Central memory CD4-positive, alpha-beta T cell (primary cell): ENCODE data around the gene TASOR2.

Source experiments
- DNase-seq: peaks from one replicate; pipeline ENCODE4 v3.0.0; 2022

Gene TASOR2

DNA sequence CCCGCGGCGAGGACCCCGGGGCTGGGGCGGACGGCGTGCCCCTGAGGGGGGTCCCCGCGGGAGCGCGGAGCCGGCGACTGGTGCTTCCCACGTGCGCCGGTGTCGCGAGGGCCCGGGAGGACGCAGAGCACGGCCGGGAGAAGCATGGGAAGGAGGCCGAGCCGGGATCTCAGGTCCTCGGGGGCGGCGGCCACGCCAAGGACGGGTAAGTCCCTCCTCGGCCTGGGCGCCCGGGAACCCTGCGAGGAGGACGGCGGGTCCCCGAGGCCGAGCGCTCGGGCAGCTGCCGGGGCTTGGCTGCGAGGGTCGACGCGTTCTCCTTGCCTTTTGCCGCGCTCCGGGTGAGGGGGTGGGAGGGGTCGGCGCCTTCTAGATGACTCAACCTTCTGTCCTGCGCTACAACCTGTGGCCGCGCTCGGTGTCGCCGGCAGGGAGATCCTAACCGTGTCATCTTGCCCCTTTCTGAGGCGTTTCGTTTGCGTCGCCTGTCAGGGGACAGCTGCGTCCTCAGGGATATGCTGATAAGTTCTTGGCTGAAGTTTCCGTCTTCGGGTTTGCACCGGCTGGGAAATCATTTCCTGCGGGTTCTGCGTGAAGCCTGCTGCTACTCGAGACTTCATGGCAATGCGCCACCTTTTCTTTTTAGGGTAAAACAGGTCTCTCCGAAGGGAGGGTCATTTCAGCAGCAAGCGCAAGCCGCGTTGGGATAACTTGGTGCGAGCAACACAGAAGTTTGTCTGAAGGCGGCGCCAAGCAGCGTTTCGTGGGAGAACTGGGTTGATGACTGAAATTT is 529 bp downstream of the TASOR2 start:
- peak; percentile 70 for DNase-seq

DNA sequence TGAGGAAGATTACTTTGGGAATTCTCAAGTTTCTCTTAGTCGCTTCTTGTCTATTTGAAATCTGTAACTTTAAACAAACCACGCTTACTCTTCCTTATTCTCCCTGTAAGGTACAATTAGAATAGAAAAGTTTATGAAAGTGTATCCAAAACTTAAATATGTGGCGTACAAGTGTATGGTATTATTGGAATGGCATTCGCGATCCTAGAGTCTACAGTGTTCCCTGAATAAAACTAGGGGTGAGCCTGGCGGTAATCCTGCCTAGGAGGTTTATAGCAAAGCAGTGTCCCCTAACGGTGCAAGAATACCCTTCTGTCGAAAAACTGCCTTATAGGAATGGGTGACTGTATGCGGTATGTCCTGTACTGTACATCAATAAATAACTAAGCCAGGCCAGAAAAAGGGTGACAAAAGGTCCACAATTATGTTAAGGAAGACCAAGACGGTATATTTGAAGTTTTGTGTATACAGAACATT is 1.2 kb downstream of the TASOR2 start:
- no peak for DNase-seq

DNA sequence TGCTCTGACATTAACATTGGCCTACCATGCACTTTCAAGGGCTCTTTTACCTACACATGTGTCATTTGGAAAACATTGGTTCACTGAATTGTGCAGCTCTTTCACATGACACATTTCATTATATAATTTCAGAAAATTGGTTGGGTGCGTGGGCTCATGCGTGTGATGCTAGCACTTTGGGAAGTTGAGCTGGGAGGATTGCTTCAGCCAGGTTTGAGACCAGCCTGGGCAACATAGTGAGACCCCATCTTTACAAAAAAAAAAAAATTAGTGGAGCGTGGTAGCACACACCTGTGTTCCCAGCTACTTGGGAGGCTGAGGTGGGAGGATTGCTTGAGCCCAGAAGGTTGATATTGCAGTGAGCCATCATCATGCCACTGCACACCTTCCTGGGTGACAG is 3.9 kb downstream of the TASOR2 start:
- no peak for DNase-seq

DNA sequence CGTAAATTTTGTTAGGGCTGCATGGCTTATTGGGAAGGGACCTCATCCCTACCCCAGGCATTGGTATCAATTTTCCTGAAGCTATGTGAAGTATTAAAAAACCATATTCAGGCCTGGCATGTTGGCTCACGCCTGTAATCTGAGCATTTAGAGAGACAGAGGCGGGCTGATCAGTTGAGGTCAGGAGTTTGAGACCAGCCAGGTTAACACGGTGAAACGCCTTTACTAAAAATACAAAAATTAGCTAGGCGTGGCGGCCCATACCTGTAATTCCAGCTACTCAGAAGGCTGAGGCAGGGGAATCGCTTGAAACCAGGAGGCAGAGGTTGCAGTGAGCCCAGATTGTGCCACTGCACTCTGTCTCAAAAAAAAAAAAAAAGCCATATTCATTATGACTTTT is 7.1 kb downstream of the TASOR2 start:
- DNase-seq, result no peak

DNA sequence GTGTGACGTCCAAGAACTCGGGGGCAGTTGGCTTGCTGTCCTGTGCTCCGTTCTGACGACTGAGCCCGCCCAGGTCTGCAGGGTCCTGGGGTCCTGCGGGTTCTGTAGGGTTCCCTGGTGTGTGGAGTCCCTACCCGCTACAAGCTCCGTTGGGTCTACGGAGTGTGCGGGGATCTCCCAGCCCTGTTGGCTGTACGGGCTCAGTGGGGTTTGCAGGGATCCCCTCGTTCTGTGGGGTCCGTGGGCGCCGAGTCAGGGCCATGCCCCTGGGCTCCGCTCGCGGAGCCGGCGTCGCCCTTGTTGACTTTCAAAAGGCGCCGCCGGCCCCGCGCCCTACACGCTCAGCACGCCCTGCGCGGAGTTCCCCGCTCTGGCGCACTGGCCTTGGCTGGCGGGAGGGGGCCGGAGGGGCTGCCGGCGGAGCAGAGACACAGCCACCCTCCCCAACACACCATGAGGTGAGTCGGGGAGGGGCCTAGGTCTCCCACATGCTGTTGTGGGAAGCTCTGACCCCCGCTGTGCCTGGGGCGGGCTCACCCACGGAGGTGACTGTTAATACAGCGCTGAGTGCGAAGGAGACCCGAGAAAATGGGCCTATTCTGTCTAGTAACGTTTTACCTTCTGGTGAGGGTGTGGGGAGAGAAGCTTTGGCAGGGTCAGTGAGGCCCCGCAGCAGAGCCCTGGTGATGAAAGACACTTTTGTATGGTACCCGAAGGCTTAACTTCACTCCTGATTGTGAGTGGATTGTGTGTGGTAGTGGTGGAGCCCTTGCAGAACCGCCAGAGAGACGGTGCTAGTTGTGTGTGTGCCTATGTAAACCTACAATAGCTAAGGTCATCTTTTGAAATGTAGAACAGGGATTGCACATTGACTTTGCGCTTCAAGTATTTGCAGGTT is 8.1 kb downstream of the TASOR2 start:
- DNase-seq, result peak; percentile 53

DNA sequence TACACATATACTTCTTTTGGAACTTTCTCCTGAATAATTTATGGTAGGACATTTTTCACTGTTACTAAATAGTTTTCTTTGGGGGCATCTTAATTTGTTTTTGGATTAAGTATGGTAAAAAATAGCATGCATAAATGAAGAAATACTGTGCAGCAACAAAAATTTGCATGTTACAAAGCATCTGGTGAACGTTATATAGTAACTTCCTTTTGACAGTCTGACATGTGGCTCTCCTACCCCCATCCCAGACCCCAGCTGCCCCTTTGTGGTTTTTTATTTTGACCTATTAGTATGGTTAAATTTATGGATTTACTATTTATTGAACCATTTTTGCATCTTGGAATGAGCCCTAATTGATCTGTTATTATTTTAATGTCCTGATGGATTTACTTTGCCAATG is 9.9 kb downstream of the TASOR2 start:
- DNase-seq, result no peak

DNA sequence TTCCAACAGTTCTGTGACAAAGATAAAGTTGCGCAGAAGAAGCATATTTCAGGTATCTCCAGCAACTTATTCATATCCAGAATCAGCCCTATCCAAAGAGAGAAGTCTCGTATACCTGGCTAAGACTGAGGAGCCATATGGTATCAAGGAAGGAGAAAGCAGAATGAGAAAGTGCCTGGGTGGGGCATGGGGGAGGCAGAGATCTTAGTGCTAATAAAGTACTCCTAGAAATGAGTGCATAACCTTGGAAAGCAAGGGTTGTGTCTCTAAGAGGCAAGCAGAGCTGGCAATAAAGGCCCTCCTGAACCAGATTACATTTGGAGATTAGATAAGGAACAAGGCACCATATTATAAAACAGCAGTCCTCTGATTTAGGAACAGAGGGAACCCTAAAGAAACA is 12.7 kb downstream of the TASOR2 start:
- DNase-seq, result no peak

DNA sequence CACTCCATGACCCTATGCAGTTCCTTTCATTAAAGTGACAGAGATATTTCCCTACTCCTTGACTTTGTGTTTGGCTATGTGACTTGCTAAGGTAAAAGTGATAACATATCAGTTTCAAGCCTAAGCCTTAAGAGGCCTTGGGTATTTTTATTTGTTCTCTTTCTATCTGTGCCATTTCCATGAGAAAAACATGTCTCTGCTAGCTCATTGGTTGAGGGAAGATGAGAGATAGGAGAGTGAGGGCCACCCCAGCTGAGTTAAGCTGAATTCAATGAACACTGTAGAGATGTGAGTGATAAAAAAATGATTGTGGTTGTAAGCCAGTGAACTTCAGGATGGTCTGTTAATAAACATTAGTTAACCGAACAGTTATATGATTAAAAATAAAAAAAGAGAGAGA is 13.4 kb downstream of the TASOR2 start:
- no peak for DNase-seq

DNA sequence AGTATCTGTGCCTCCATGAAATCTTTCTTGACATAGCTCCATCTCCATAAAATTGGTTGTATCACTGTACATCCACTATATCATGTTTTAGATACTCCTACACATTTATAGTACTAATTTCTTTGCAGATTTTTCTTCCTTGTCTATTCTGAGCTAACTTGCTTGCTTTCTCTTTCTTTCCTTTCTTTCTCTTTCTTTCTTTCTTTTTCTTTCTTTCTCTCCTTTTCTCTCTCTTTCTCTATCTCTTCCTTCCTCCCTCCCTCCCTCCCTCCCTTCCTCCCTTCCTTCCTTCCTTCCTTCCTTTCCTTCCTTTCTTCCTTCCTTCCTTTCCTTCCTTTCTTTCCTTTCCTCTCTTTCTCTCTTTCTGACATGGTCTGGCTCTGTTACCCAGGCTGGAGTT is 23.7 kb downstream of the TASOR2 start:
- DNase-seq, result no peak

DNA sequence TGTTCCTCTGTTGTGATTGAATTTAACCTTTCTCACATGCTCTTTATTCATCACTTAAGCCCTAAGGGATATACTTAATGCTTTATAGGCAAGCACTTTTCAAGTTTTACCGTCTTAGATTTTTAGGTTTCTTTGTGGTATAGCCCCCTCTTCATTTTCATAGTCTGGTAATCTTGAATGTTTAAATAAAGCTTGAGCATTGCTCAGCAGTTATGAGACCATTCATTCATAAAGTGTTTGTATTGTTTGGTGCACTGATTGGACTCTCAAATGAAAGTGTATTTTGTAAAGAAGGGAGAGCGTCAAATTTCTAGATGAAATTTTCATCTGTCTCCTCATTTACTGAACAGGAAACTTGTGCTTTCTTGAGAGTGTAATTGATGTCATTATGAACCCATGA is 25.2 kb downstream of the TASOR2 start:
- no peak for DNase-seq

DNA sequence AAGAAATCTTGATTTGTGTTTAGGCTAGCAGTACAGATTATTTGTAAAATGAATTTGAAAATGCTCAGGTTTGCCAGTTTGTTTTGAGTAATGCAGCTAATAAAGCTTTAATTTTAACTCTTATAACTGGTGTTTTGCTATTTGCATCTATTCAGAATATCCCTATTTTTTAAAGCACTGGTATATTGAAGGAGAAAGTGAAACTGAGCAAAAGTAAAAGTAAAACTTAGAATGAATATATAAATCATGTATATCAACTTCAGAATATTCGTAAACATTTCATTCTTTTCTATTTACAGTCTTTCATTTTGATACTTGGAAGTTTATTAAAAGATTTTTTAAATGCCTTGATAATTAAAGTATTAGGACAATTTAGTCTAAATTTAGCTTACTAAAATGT is 26.2 kb downstream of the TASOR2 start:
- no peak for DNase-seq

DNA sequence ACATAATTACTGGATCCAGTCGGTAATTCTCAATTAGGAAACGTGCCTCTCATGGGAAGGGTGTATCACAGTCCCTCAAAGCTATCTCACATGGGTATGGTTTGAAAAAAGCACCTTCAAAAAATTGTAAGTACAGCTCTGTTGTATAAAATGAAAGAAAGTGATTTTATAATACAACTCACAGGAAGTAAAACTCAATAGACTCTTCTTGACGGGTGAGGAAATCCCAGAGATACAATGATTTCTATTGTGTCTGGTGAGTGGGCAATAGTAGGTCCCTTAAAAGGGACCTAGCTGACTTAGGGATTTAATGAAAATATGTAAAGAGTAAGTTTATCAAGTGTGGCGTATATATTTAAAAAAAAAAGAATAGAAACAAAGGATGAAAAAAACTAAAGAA is 27.0 kb downstream of the TASOR2 start:
- DNase-seq, result no peak

DNA sequence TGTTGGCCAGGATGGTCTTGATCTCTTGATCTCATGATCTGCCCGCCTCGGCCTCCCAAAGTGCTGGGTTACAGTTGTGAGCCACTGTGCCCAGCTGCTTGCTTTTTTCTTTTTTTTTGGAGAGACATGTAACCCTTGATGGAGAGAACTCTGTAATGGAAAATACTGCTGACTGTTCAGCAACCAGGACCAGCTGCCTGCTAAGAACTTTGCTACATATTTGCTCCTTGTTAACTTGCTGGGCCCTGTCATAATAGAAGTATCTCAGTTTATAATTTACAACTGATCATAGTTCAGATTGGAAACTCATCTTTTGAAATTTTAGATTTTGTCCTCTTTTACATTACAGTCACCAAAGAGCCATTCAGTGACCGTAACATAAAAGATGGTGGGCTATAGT is 34.9 kb downstream of the TASOR2 start:
- DNase-seq, result no peak

DNA sequence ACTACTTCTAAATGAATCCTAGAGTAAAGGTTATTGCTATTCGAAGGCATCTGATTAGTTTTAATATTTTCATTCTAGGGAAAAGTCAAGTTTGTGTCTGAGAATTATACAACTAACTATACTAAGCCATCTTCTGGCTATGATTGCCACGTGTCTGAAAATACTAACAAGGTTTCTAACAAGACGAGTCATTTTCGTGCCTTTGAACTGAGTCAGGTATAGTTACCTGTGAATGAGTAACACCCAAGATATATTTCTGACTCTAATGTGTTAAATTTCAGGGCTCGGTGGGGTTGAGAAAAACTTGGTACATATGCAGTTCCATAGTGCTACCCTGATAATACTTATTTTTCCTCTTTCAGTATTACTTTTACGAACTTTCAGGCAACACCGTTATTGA is 35.5 kb downstream of the TASOR2 start:
- no peak for DNase-seq

DNA sequence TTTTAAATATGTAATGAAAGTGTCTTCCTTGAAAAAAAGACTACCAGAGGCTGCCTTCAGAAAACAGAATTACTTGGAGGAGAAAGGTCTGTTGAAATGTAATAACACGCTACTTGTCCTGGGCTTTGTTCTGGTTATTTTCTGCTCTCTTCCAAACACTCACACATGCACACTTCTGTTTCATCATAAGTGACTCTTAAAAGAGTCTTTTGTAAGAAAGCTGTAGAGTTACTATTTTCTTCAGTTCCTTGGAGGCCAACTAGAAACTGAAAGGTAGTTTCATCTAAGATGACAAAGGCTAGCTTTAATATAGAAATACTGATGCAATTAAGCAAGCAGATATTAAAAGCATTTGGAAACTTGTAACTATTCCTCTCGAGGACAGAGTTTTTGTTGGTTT is 39.1 kb downstream of the TASOR2 start:
- no peak for DNase-seq

DNA sequence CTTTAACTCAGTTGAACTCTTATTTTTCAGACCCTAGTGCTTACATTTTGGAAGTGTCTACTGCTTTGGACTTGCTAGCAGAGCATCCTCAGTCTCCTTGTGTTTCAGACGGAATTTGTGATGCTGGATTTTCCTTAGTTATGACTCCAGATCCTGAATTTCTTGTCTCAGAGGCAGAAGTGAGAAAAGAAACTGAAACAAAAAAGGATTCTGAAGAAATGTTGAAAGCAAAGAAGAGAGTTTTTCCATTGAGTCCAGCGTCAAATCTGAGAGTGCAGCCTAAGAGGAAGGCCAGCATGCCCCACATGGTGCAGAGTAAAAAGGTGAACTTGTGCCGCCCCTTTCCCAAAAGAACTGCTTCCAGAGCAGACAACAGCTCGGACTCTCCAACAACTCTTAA is 46.1 kb downstream of the TASOR2 start:
- no peak for DNase-seq

DNA sequence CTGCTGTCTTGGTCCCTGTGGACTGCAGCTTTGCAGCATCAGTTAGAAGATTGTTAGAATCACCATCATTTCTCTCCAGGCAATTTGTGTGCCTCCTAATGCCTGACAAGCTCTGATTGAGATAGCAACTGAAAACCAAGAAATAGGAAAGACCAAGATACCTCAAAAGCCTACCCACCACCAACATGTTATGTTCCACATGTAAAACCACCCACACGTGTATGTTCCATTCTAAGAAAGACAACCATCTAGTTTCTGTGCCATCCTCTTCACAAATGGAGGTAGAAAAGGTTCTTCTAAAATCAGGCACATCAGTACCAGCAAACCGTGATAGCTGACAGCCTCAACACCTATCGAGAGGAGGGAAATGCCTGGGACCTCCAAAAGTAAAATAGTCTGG is 46.9 kb downstream of the TASOR2 start:
- DNase-seq, result no peak

DNA sequence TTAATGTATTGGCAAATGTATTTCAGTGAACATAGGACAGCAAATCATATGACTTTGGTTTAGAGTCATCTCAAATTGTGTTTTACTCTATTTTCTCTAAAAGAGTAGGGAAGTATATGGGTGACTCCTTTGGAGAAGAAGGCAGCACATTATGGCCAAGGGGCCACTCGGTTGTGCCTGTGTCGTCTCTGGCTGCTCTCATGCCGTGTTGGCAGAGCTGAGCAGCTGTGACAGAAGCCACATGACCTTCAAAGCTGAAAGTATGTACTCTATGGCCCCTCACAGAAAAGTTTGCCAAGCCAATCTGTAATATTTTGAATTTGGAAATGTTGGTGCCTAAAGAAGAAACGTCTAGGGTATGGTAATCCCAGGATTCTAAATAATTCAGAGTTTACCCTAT is 47.5 kb downstream of the TASOR2 start:
- no peak for DNase-seq
